ENCODE results near the gene ZNF730. TPM values are rescaled to one million over a fixed set of nuclear protein-coding genes. Genes with fewer than 3 reads are reported as not detected.

ZNF730 gene
- total RNA-seq, 1 donor from 2014 or later = 1.8 TPM

Other genes starting within 250 kb of the ZNF730 start
- under 0.01 TPM in 1 of 2 replicates, not detected in the other for gene ZNF728, start 113.8 kb upstream of the ZNF730 start, total RNA-seq
- 3.3 and 4.4 TPM in 2 replicates for gene ZNF724, start 133.4 kb downstream of the ZNF730 start, total RNA-seq

All from lung microvascular endothelial cell (primary cell).